Motor neuron (in vitro differentiated cells): ENCODE measurements around the gene CORO1A. TPM values are rescaled to one million over a fixed set of nuclear protein-coding genes. Genes with fewer than 3 reads are reported as not detected.
A peak's percentile ranks its signal among the peaks of the same experiment; 100 is the strongest.
"Not testable (repeated sequence)": the region's sequence is repeated elsewhere in the genome, so short reads cannot be mapped to it uniquely, and the experiment has no call there.

Experiments used
- ATAC-seq, 8 experiments: fragments of 200-7000 bp; cut with Tn5 transposase; replicated peaks in 6 of 8; 2 replicates each; pipeline ENCODE4 v1.8.0; 2021; ENCODE audit warnings: mild to moderate bottlenecking in 8 of 8, moderate library complexity in 8 of 8
- H3K27ac ChIP-seq, 2 donors: fragments of 250-450 bp; sonication (Bioruptor Pico); 2 replicates each; pipeline ENCODE4 v1.9.0; 2021; ENCODE audit warnings: antibody characterized with exemption in 2 of 2, mild to moderate bottlenecking in 2 of 2, moderate library complexity in 1 of 2
- H3K4me1 ChIP-seq, 2 donors: fragments of 250-450 bp; sonication (Bioruptor Pico); replicated peaks in 1 of 2; 2 replicates each; pipeline ENCODE4 v1.6.1; 2021; ENCODE audit warnings: antibody characterized with exemption in 2 of 2, mild to moderate bottlenecking in 2 of 2, moderate library complexity in 1 of 2
- H3K4me3 ChIP-seq, 5 donors: fragments of 250-450 bp; sonication (Bioruptor Pico); 2 replicates each; pipeline ENCODE4 v1.9.0; 2021; ENCODE audit warnings: antibody characterized with exemption in 5 of 5, mild to moderate bottlenecking in 5 of 5, moderate library complexity in 4 of 5
- WGBS, 10 experiments: fragments of 450-650 bp; shearing (Covaris generic); methylation state at CpG; one replicate each; pipeline ENCODE4 v1.0.0; 2022; 5-methylcytosine and 5-hydroxymethylcytosine counted together
- in situ Hi-C, 9 experiments: fragments of 400-800 bp; cut with MboI; loops; one replicate each; pipeline ENCODE4 v1.15.0; 2021; ENCODE audit warnings: low sequenced_read_pairs in 9 of 9, low pct_unique_long_range_greater_than_20kb in 2 of 9; ENCODE audit not compliant: unreplicated experiment in 9 of 9
- total RNA-seq, 8 experiments: library from RNA; unstranded; fragments of 300-600 nt; gene quantifications; 2 replicates each; pipeline versions ENCODE4 v1.2.3 to v1.2.4, GENCODE V29; 2022

The CORO1A gene
- total RNA-seq, 8 experiments from 2014 or later: 1.3 to 19.9 (median 9.9) TPM

DNA sequence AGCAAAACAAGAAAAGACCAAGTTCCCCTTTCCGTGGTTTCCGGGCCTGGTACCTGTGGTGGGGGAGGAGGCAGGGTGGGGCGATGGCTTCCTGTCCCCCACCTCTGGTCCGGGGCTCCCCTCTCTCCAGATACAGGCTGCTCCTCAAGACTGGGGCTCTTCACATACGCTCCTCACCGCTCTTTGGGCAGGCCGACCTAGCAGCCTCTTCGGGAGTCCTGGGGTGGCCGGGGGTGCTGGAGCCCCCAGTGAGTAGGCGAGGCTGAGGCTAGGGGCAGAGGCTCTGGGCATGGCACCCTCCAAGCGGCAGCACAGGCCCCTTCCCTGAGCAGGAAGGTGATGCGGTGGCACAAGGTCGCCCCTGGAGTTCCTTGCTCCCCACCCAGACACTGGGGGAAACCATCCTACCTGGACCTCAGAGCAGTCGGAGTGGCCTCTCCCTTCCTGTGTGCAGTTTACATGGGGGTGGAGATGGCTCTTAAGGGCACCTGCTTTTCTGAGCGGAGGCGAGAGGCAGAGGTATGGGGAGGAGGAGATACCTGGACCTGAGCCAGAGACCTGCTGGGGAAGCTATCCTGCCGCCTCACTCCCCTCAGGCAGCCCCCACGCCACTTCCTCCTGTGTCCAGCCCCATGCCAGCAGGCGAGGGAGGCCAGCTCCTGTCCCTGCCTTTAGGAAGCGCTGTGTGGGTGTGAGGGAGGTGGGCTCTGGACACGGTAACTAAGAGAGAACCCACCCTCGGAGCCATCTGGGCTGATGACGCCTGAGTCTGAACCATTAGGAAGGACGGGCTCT is 891 bp downstream of the CORO1A start:
- Histone ChIP-seq H3K4me1 (peaks cover 11 to 17% of the 10 kb centered on the region in 2 donors), H3K27ac (no peak overlapping the region), H3K4me3 (peak overlapping the region; percentile 46 to 83 (median 50))
- ATAC-seq: no peak
- 8 to 100% (median 42%) methylated on average over 1 to 3 of the region's 24 CpGs; no CpG with 5 or more reads in 5 of the 10 experiments for WGBS, 10 experiments
- in situ Hi-C loops: no loop called here

DNA sequence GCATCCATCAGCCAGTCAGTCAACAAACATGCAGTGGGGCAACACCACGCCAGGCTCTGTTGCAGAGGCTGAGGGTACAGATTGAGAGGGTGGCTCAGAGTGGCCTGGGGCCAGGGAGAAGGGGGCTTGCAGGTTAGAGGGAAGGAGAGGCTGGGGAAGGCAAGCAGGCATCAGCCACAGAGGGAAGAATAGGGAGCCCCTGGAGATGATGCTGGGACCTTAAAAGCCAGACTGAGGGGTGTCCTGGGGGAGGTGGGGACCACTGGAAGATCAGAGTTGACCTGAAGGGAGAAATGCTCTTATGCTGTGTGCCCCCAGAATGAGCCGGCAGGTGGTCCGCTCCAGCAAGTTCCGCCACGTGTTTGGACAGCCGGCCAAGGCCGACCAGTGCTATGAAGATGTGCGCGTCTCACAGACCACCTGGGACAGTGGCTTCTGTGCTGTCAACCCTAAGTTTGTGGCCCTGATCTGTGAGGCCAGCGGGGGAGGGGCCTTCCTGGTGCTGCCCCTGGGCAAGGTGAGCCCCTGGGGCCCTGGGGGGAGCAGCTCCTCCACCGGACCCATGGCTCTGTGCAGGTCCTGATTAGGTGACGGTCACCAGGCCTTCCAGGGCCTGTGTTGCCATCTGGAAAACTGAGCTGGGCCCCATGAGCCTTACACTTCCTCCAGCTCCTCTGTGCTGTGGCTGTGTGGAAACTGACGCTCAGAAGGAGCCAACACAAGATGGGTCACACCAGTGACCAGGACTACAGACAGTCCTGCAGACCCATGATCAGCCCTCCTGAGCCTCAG is 1.7 kb downstream of the CORO1A start:
- no peak for ATAC-seq
- in situ Hi-C loops: no loop called here
- Histone ChIP-seq H3K27ac (no peak overlapping the region), H3K4me1 (peaks cover 11 to 17% of the 10 kb centered on the region in 2 donors), H3K4me3 (peak overlapping the region in 2 of 5 donors; percentile 47 to 83)
- WGBS, 10 experiments: 83 to 100% methylated on average over 1 to 2 of the region's 13 CpGs; no CpG with 5 or more reads in 8 of the 10 experiments

DNA sequence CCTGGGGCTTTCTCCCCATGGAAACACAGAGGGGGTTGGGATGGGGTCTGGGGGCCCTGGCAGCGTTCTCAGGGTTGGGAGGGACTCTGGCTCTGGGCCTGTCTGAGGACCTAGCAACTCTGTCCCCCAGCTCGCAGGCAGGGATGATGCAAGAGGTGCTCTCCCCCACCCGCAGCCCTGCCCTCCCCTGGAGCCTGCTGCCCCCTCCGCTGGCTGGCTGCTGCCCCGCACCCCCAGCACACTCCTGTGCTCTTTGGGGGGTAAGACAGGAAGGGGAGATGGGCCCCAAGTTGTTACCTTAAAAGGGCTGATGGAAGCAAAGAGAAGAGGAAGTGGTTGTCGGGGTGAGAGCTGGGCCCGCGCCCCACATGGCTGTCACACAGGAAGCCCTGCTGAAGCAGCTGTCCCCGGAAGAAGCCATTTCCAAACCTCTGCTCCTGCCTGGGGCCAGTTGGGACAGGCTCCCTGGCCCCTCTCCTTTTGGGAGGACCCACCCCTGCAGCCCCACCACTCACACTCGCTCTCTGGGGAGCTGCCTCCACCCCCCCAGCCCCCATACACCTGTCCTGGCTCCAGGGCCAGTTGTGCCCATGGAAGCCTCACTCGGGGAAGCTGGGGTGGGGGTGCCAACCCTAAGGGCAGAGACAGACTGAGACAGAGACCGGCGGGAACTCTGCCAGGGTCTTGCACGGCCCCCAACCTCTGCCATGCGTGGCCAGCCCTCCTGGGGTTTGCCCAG is 2.5 kb downstream of the CORO1A start:
- Histone ChIP-seq H3K4me3 (no peak overlapping the region), H3K4me1 (peaks cover 11 to 17% of the 10 kb centered on the region in 2 donors), H3K27ac (no peak overlapping the region)
- ATAC-seq: no peak
- WGBS, 10 experiments: no CpG with 5 or more reads among the region's 15 CpGs
- in situ Hi-C loops: no loop called here

DNA sequence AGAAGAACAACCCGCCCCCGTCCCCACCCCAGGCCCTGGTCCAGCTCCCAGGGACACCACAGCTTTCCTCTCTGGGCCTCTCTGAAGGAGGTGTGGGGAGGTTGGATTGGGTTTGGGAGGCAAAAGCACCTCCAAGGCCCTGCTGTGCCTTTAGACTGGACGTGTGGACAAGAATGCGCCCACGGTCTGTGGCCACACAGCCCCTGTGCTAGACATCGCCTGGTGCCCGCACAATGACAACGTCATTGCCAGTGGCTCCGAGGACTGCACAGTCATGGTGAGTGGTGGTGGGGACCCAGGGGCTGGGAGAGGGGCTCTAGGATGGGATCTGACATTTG is 3.0 kb downstream of the CORO1A start:
- no CpG with 5 or more reads among the region's 9 CpGs for WGBS, 10 experiments
- no peak overlapping the region for H3K27ac ChIP-seq
- in situ Hi-C loops: no loop called here

DNA sequence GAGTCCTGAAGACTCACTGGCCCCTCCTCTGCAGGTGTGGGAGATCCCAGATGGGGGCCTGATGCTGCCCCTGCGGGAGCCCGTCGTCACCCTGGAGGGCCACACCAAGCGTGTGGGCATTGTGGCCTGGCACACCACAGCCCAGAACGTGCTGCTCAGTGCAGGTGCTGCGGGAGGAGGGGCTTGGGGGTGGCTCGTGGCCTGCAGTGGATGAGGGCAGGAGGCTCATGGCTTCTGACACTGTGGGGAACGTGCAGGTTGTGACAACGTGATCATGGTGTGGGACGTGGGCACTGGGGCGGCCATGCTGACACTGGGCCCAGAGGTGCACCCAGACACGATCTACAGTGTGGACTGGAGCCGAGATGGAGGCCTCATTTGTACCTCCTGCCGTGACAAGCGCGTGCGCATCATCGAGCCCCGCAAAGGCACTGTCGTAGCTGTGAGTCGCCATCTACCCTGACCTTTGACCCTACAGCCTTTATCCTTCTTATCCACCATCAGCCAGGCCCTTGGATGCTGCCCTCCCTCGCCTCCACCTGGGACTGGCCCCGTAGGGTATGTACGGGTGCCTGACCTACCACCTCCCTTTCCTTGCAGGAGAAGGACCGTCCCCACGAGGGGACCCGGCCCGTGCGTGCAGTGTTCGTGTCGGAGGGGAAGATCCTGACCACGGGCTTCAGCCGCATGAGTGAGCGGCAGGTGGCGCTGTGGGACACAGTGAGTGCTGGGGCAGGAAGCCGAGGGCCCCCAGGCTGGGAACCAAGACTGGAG is 3.6 kb downstream of the CORO1A start:
- Histone ChIP-seq H3K4me3 (no peak overlapping the region), H3K4me1 (peaks cover 11 to 17% of the 10 kb centered on the region in 2 donors), H3K27ac (no peak overlapping the region)
- in situ Hi-C loops: no loop called here
- ATAC-seq: peak in 1 of 8 experiments; percentile 5
- 20 to 100% (median 70%) methylated on average over 1 to 11 of the region's 36 CpGs; no CpG with 5 or more reads in 5 of the 10 experiments for WGBS, 10 experiments

More for the DNA sequence above, 3.0 kb downstream of the CORO1A start:
- no peak for ATAC-seq
- peaks cover 11 to 17% of the 10 kb centered on the region in 2 donors for H3K4me1 ChIP-seq
- H3K4me3 ChIP-seq: no peak overlapping the region

DNA sequence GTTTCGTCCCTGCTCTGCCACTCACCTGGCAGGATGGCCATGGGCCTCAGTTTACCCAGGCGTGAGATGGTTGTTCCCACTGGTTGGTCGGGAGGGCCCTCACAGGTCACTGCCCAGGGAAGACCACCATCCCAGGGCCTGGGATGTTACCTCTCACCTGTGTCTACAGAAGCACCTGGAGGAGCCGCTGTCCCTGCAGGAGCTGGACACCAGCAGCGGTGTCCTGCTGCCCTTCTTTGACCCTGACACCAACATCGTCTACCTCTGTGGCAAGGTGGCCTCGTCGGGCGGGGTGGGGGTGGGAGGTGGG is 4.1 kb downstream of the CORO1A start:
- 60% methylated on average over 1 of the region's 9 CpGs; no CpG with 5 or more reads in 9 of the 10 experiments for WGBS, 10 experiments
- H3K4me1 ChIP-seq: peaks cover 11 to 17% of the 10 kb centered on the region in 2 donors
- no peak for ATAC-seq
- H3K4me3 ChIP-seq: no peak overlapping the region
- H3K27ac ChIP-seq: no peak overlapping the region
- in situ Hi-C loops: no loop called here

DNA sequence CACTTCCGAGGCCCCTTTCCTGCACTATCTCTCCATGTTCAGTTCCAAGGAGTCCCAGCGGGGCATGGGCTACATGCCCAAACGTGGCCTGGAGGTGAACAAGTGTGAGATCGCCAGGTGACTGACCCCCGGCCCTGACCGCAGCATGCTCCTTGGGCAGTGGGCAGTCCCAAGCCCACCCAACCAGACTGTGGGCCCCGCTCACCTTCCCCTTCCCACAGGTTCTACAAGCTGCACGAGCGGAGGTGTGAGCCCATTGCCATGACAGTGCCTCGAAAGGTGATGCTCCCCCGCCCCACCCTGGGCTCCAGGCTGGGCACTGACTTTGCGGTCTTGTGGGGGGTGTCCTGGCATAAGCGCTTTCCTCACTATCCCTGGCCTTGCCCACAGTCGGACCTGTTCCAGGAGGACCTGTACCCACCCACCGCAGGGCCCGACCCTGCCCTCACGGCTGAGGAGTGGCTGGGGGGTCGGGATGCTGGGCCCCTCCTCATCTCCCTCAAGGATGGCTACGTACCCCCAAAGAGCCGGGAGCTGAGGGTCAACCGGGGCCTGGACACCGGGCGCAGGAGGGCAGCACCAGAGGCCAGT is 4.7 kb downstream of the CORO1A start:
- ATAC-seq: no peak
- in situ Hi-C loops: no loop called here
- Histone ChIP-seq H3K27ac (no peak overlapping the region), H3K4me1 (peaks cover 11 to 12% of the 10 kb centered on the region in 2 donors), H3K4me3 (no peak overlapping the region)
- WGBS, 10 experiments: 80 to 92% methylated on average over 2 to 7 of the region's 23 CpGs; no CpG with 5 or more reads in 8 of the 10 experiments

DNA sequence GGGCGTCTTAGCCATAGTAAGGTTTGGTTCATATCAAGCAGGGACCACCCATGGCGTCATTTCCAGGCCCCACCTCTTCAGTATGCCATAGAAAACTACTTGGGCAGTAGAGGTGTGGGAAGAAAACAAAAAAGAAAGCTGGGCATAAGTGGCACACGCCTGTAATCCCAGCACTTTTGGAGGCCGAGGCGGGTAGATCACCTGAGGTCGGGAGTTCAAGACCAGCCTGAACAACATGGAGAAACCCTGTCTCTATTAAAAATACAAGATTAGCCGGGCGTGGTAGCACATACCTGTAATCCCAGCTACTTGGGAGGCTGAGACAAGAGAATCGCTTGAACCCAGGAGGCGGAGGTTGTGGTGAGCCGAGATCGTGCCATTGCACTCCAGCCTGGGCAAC is 7.8 kb downstream of the CORO1A start:
- in situ Hi-C loops, H3K4me3 ChIP-seq: not testable (repeated sequence)
- no CpG with 5 or more reads among the region's 12 CpGs for WGBS, 10 experiments

DNA sequence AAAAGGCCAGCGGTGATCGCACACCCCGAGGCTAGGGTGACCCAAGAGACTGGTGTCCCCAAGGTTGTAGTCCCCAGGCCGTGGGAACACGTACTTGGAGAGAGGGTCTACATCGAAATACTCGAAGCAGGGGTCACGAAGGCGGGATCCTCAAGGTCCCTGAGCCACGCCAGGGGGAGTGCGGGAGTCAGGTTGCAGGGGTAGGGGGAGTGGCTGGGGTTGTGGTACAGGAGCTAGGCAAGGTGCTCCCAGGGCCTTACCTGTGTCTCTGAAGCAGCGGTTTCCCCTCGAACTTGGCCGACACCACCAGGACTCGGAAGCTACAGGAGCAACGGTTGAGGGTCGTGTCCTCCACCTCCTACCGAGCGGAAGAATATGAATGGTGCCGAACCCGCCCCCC is 9.7 kb downstream of the CORO1A start:
- no CpG with 5 or more reads among the region's 21 CpGs for WGBS, 10 experiments
- H3K4me3 ChIP-seq, H3K4me1 ChIP-seq, H3K27ac ChIP-seq, in situ Hi-C loops: not testable (repeated sequence)
- peak; percentile 3 to 33 (median 20) for ATAC-seq

More for the DNA sequence above, 7.8 kb downstream of the CORO1A start:
- H3K27ac ChIP-seq, ATAC-seq, H3K4me1 ChIP-seq: not testable (repeated sequence)

DNA sequence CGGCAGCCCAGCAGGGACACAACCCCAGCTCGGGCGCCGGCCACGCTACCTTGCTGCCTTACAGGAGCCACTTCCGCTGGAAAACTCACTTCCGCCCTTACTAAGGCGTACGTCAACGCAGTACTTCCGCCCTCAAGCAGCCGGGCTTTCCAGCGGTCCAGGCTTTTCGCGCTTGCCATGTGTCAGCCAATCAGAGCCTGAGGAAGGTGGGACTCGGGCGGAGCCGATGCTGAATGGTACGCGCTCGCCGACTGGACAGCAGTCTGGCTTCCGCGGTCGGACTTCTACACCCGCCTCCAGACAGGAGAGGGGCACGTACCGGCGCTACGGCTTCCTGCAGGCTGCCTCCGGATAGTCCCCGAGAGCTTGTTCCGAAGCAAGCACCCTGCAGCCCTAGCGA is 10.2 kb downstream of the CORO1A start, which contains the start of the genes BOLA2B and SLX1A:
Gene BOLA2B (minus strand): TSS at position 52 of the 400 bp plus-strand sequence. CDS start 71 bp downstream, outside the sequence.
Gene SLX1A (plus strand): TSS at position 261 of the 400 bp plus-strand sequence. CDS start 210 bp downstream, outside the sequence.
- in situ Hi-C loops: not testable (repeated sequence)

DNA sequence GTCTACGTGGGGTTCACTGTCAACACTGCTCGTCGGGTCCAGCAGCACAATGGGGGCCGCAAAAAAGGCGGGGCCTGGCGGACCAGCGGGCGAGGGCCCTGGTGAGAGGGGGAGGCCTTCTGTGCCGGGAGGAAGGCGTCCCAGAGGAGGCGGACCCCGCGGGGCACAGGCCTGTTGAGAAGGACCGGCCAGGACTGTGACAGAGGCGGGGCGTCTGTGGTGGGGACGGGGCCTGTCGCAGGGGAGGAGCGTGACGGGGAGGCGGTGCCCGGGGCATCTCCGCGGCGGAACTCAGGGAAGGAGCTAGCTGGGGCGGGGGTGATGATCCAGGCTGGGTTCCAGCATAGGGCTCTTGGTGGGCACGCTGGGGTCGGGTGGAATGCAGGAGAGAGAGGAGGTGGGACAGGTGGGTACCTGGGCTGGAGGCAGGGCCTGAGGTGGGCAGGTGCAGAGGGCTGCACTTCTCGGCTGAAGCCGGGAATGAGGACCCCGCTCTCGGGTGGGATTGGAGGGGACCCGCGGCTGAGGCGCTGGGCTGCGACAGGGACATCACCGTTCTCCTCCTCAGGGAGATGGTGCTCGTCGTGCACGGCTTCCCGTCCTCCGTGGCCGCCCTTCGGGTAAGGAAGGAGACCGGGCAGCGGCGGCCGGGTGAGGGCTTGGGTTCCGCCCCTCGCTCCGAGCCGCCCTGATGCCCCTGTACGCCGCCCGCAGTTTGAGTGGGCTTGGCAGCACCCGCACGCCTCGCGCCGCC is 10.9 kb downstream of the CORO1A start:
- peak; percentile 60 to 80 (median 76) for ATAC-seq
- in situ Hi-C loops, H3K4me3 ChIP-seq, H3K4me1 ChIP-seq, H3K27ac ChIP-seq: not testable (repeated sequence)
- no CpG with 5 or more reads among the region's 60 CpGs for WGBS, 10 experiments

More for the DNA sequence above, 10.2 kb downstream of the CORO1A start, which contains the start of the genes BOLA2B and SLX1A:
- H3K27ac ChIP-seq, H3K4me3 ChIP-seq, H3K4me1 ChIP-seq: not testable (repeated sequence)
- ATAC-seq: peak; percentile 88 to 92 (median 91)
- WGBS, 10 experiments: no CpG with 5 or more reads among the region's 34 CpGs
